ENCODE measurements around the gene SUGCT.

DNA sequence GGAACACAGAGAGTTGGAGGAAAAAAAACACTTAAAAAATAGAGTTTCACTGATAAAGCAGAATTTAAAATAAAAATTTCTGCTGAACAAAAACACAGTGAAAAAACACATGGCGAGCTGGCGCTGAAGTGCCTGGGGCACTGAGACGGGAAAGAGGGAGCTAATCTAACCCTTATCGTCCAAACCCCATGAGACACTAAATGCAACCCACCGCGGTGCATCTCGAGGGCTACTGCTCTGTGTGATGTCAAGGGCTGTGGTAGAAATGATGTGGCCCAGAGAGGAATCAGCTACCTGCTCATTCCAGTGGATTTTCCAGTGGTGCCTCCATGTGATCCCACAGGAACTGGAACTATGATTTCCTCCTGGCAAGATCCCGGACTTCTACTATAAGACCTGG lies 499.3 kb downstream of the SUGCT start:
- TF ChIP-seq CTCF (IDR thresholded peaks at IDR 0.05; ENCODE audit: insufficient read depth, low read length) = no peak
- TF ChIP-seq POLR2AphosphoS5 (IDR thresholded peaks at IDR 0.05; ENCODE audit: low read depth) = no peak
- TF ChIP-seq SPI1 (IDR thresholded peaks at IDR 0.05; ENCODE audit: borderline replicate concordance, low read depth) = no peak
